GM12873 (cell line): Measurements from ENCODE around the gene PPM1N.

Experiments used
- TF ChIP-seq, protein P1 (sequence below): IDR thresholded peaks from 2 replicates; pipeline ENCODE4 v1.5.1; 2012; ENCODE audit warnings: low read depth, mild to moderate bottlenecking, moderate library complexity, low read length, control low read depth; ENCODE audit not compliant: insufficient read depth; ENCODE audit errors: missing control alignments

Gene PPM1N

GRCh38 chr19:45476304-45476703 is 21.9 kb upstream of the PPM1N start:
- TF ChIP-seq, protein P1, sequence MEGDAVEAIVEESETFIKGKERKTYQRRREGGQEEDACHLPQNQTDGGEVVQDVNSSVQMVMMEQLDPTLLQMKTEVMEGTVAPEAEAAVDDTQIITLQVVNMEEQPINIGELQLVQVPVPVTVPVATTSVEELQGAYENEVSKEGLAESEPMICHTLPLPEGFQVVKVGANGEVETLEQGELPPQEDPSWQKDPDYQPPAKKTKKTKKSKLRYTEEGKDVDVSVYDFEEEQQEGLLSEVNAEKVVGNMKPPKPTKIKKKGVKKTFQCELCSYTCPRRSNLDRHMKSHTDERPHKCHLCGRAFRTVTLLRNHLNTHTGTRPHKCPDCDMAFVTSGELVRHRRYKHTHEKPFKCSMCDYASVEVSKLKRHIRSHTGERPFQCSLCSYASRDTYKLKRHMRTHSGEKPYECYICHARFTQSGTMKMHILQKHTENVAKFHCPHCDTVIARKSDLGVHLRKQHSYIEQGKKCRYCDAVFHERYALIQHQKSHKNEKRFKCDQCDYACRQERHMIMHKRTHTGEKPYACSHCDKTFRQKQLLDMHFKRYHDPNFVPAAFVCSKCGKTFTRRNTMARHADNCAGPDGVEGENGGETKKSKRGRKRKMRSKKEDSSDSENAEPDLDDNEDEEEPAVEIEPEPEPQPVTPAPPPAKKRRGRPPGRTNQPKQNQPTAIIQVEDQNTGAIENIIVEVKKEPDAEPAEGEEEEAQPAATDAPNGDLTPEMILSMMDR = no peak

- TF ChIP-seq, protein P1 = no peak
These were observed 21.1 kb upstream of the PPM1N start for GRCh38 chr19:45477186-45477585.

DNA sequence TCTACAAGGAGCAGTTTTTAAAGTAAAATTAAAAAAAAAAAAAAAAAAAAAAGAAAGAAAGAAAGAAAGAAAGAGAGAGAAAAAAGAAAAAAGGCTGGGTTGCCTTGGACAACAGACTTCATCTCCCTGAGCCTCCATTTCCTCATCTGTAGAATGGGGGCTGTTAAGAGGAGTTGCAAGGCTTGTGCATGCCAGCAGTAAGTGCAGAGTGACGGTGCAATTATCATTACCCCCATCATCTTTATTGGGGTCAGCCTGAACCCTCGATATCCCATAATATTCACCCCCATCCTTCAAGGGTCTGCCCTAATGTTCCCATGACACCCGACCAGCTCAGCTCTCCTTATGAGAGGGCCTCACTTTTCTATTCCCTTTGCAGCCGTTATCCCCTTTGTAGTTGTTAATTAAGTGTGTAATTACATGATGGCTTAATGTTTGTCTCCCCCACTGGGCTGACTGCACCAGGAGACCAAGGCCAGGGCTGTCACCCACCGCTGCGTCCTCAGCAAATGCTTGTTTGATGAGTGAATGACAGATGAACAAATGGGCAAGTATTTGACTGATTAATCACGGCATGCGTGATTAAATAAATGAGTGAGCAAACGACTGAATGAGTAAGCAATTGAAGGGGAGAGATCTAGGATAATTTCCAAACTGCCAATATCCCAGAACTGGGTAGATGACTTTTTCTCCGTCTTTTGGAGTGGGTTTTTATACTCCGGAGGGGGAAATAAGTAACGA is 20.4 kb upstream of the PPM1N start:
- TF ChIP-seq, protein P1 = no peak

DNA sequence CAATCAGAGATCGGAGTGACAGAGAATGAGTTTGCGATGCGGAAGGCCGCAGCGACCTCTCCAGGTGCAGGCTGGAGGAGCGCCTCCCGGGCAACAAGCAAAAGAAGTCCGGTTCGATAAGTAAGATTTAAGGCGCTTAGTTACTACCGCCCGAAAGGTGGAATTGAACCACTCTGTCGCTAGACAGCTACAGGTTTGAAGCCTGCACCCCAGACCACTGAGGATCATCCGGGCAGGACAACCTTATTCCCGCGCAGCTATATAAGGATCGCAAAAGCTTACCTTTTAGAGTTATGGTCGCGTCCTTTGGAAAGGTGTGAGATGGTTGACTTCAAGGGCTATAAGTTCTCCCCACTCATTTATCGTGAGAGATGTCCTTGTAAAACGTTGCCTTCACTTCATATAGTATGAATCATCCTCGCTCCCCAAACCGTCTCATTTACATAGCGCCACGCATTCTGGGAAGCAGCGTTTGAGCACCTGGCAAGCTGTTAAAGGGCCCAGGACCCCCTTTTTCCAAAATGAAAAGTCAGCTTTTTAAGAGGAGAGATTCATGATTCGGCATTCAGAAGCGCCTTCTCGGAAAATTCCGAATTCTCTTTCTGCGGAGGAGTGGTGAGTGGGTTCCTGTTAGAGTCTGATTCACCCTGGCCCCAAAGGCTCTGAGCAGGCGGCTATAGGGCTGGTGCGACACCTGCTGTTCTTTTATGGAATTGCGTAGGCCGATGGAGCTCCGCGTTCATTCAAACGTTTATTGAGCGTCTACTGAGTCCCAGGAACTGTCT is 19.6 kb upstream of the PPM1N start:
- TF ChIP-seq, protein P1 = peak; percentile 98

- TF ChIP-seq, protein P1 = no peak
These were observed 15.2 kb upstream of the PPM1N start for GRCh38 chr19:45483033-45483432.

DNA sequence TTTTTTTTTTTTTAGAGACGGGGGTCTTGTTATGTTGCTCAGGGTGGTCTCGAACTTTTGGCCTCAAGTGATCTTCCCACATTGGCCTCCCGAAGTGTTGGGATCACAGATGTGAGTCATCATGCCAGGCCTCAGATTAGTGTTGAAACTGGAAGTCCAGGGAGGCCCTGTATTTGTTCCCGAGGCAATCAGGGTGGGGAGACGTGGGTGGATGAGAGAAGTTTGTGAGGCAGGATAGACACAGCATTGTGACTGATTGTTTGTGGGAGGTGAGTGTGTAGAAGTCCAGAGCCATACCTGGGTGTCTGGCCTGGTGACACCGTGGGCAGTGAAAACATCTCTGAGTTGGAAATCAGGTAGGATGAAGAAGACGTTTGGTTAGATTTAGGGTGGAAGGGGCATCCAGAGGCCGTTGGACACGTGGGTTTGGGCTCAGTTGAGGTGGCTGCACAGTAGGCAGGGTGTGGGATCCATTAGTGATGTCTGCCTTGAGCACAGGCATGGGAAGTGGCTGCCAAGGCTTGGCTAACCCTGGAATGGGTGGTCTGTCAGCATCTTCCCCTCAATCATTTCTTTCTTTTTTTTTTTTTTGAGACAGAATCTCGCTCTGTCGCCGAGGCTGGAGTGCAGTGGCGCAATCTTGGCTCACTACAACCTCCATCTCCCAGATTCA is 13.8 kb upstream of the PPM1N start:
- TF ChIP-seq, protein P1 = no peak
